DOHH2 (cell line): ENCODE results near the gene KIF1B.

Source experiments
- CTCF ChIP-seq: fragments of 200-600 bp; sonication (generic); IDR thresholded peaks from one replicate; pipeline ENCODE4 v1.5.1; 2014; ENCODE audit warnings: antibody characterized with exemption, mild to moderate bottlenecking, low read depth, low read length; ENCODE audit not compliant: poor library complexity, severe bottlenecking
- EZH2phosphoT487 ChIP-seq: fragments of 200-600 bp; sonication (generic); IDR thresholded peaks from 2 replicates; pipeline ENCODE4 v1.6.1; 2017; ENCODE audit warnings: borderline replicate concordance, mild to moderate bottlenecking, antibody characterized with exemption, low read length, moderate library complexity, mixed read lengths

- TF ChIP-seq CTCF: no peak
- TF ChIP-seq EZH2phosphoT487: no peak
Measured at GRCh38 chr1:10177876-10178275, 32.5 kb upstream of the KIF1B start.
